GM12891 (cell line): ENCODE measurements around the gene GRIK4.
A peak's percentile ranks its signal among the peaks of the same experiment; 100 is the strongest.

Experiments used
- DNase-seq: peaks from one replicate; pipeline ENCODE4 v3.0.0; 2011; ENCODE audit warnings: low spot score; ENCODE audit not compliant: insufficient read length
- FAIRE-seq: peaks from 2 replicates; lab custom pipeline; 2011; peaks lifted over from hg19 to GRCh38; lab: Jason Lieb, UNC
- PAX5 ChIP-seq: IDR thresholded peaks from 2 replicates; pipeline ENCODE4 v1.6.1; 2011; ENCODE audit warnings: low read length, moderate library complexity, mild to moderate bottlenecking; ENCODE audit not compliant: insufficient read depth, severe bottlenecking
- POLR2A ChIP-seq: IDR thresholded peaks from 2 replicates; pipeline ENCODE4 v1.6.1; 2011; ENCODE audit warnings: low read depth, low read length, control low read depth
- POLR2AphosphoS5 ChIP-seq: IDR thresholded peaks from 2 replicates; pipeline ENCODE4 v1.6.1; 2011; ENCODE audit warnings: low read depth, low read length, control low read depth
- POU2F2 ChIP-seq: IDR thresholded peaks from 2 replicates; pipeline ENCODE4 v1.6.1; 2011; ENCODE audit warnings: low read depth, mild to moderate bottlenecking, control low read depth, low read length, moderate library complexity
- SPI1 ChIP-seq: IDR thresholded peaks from 2 replicates; pipeline ENCODE4 v1.6.1; 2011; ENCODE audit warnings: low read depth, low read length, control low read depth
- TAF1 ChIP-seq: IDR thresholded peaks from 2 replicates; pipeline ENCODE4 v1.6.1; 2011; ENCODE audit warnings: low read depth, low read length, control low read depth

GRIK4 gene

GRCh38 chr11:120675171-120675570 is 163.6 kb downstream of the GRIK4 start:
- TF ChIP-seq TAF1 (no peak), POLR2AphosphoS5 (no peak), POLR2A (no peak), PAX5 (no peak), POU2F2 (no peak), SPI1 (no peak)
- no peak for FAIRE-seq
- DNase-seq = no peak

DNA sequence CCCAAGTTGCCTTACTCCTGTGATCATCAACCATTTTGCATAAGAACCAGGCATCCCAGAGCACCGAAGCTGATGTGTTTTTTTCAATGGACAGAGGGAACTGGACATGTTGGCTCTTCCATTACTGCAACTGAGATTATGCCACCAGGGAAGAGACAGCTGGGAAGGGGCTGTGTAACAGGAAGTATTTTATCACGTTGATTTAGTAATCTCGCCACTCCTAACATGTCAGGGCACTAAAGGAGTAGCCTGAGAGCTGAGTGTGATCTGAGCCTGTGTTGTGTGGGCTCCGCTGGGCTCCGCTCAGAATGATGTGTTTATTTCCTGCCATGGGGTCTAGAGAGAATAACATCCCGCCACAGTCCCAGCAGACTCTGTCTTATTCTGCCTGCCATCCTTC is 165.4 kb downstream of the GRIK4 start:
- FAIRE-seq = no peak
- no peak for DNase-seq
- no peak for TF ChIP-seq SPI1
- no peak for TF ChIP-seq PAX5

GRCh38 chr11:120680322-120680721 is 168.8 kb downstream of the GRIK4 start:
- TF ChIP-seq POLR2A (no peak), POU2F2 (no peak), TAF1 (no peak), PAX5 (no peak), SPI1 (no peak), POLR2AphosphoS5 (no peak)
- FAIRE-seq = no peak
- no peak for DNase-seq

GRCh38 chr11:120681434-120682331 is 170.1 kb downstream of the GRIK4 start:
- DNase-seq (no peak), FAIRE-seq (no peak)
- TF ChIP-seq SPI1 (no peak), PAX5 (no peak), POU2F2 (no peak), POLR2A (no peak), TAF1 (no peak), POLR2AphosphoS5 (no peak)

DNA sequence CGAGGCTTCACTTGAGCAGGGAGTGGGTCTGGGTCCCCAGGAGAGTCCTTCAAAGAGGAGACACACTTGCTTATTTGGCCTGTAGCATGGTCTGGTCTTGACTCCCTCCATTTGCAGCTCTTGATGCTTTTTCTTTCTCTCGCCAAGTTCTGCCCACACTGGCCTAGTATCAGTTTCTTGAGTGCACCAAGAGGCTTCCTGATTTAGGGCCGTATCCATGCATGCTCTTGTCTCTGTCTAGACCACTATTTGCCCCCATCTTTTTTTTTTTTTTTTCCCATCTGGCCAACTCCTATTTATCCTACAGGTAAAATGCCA is 170.7 kb downstream of the GRIK4 start:
- no peak for DNase-seq
- TF ChIP-seq POU2F2 = no peak
- TF ChIP-seq POLR2A = no peak
- no peak for TF ChIP-seq PAX5
- TF ChIP-seq SPI1 = no peak
- TF ChIP-seq TAF1 = no peak
- no peak for TF ChIP-seq POLR2AphosphoS5
- no peak for FAIRE-seq

DNA sequence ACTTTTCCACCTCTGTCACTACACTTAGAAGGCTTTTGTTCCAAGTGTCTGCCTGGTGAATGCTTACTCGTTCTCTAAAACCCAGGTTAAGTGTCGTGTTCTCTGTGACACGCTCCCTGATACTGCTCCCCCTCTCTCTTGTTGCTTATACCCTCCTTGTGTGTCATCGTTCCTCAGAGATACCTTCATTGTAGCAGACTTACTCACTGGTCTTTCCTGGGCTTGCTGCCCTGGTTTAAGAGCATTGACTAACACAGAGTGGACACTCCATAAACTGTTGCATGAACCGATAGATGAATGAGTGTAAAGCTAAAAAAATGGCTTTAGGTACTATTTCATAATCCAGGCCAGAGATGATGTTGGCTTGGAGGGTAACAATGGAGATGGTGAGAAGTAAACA is 171.3 kb downstream of the GRIK4 start:
- TF ChIP-seq SPI1 (no peak), POU2F2 (no peak)
- no peak for FAIRE-seq

GRCh38 chr11:120686516-120686915 is 175.0 kb downstream of the GRIK4 start:
- DNase-seq (no peak), FAIRE-seq (no peak)
- TF ChIP-seq PAX5 (no peak), POU2F2 (no peak), SPI1 (no peak), POLR2AphosphoS5 (no peak), TAF1 (no peak), POLR2A (no peak)

More for the DNA sequence above, 171.3 kb downstream of the GRIK4 start:
- no peak for DNase-seq

DNA sequence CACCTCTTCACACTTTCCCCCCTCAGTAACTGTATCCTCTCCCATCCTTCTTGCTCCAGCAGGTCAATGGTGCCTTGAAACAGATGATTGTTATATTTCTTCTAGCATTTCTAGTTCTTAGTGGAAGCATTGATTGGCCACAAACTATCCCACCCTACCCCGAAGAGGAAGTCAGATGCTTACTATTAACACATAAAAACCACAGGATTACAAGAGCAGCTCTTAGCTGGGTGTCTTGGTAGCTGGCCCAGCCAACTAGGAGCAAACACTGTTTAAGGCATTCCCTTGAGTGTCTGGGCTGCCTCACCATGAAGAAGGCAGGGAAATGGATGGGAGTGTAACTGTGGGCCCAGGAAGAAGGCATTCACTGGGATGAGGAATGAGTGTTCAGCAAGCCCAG is 176.6 kb downstream of the GRIK4 start:
- TF ChIP-seq POLR2AphosphoS5 (no peak), SPI1 (0 out of 2 replicates have a peak, but pooled peaks have one; percentile 18)
- DNase-seq (no peak), FAIRE-seq (no peak)

DNA sequence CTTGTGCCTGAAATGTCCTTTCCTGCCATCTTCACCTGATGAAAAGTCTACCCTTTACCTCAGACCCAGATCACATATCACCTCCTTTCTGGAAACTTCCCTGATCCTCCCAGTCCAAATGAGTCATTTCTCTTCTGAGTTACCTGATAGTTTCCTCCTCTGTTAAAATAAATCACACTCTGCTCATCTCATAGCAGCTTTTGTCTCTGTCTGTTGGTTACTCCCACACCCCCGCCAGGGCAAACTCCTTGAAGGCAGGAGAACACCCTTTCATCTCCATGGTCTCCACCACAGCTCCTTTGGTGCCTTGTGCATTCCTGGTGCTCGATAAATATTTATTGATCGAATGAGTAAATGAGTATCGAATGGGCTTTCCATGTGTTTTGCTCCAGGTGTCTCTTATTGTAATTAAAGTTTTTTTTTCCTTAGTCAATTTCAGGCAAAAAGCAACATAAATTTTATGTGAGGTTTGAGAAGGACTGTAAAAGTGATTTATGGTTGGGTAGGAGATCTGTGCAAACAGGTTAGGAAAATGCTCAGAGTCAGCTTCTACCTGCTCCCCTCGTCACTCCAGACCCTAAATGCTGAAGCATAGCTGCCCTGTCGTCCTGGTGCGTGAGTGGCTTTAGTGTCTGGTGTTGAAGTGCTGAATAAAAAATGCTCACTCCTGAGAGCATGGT is 178.2 kb downstream of the GRIK4 start:
- DNase-seq (no peak), FAIRE-seq (no peak)
- TF ChIP-seq POU2F2 = no peak
- no peak for TF ChIP-seq PAX5
- no peak for TF ChIP-seq POLR2AphosphoS5
- no peak for TF ChIP-seq SPI1
- no peak for TF ChIP-seq POLR2A
- no peak for TF ChIP-seq TAF1

DNA sequence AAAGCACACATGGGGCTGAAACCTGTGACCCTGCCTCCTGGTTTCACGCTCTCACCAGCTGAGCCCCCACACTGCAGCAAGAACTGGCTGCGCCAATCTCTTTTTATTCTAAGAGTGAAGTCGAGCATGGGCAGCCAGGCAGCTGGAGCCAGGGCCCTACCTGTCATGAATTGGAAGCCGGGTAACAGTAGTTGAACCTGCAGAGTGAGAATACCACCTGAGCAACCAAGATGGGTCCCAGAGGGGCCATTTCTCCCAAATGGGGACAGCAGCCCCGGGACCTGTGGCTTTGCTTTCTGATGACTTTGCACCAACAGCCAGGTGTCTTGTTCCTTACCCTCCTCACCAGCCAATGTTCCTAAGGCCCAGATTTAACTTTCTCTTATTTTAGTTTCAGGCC is 178.9 kb downstream of the GRIK4 start:
- no peak for FAIRE-seq
- no peak for DNase-seq
- TF ChIP-seq POU2F2 = no peak
- no peak for TF ChIP-seq SPI1
- TF ChIP-seq POLR2A = no peak
- no peak for TF ChIP-seq POLR2AphosphoS5
- TF ChIP-seq TAF1 = no peak
- TF ChIP-seq PAX5 = no peak
